Right ventricle myocardium inferior (tissue), 1 donor: Measurements from ENCODE around the gene TNIK. TPM values are rescaled to one million over a fixed set of nuclear protein-coding genes. Genes with fewer than 3 reads are reported as not detected.
A peak's percentile ranks its signal among the peaks of the same experiment; 100 is the strongest.

Experiments
- ATAC-seq: fragments of 200-7000 bp; cut with Tn5 transposase; one replicate; pipeline ENCODE4 v1.9.1; 2020; ENCODE audit warnings: mild to moderate bottlenecking, moderate library complexity
- DNase-seq: peaks from one replicate; pipeline ENCODE4 v3.0.0; 2021; ENCODE audit errors: missing footprints
- intact Hi-C: fragments of 100-400 bp; cut with DNase I; formaldehyde crosslinking; loops from one replicate; pipeline ENCODE4 v1.11.0; 2022
- total RNA-seq: library from RNA; stranded (reverse); fragmentation: NEBNext Ultra II Directional; extraction: Animal tissue kit (Norgen Biotek cat#: 25700); gene quantifications from one replicate; pipeline ENCODE4 v1.2.1, GENCODE V29; 2021
- donor health status: DM: no; HTN: yes; CAD: no; lungs with severe emphysema.

Gene TNIK
- total RNA-seq, 1 donor from 2014 or later: 29.1 TPM

DNA sequence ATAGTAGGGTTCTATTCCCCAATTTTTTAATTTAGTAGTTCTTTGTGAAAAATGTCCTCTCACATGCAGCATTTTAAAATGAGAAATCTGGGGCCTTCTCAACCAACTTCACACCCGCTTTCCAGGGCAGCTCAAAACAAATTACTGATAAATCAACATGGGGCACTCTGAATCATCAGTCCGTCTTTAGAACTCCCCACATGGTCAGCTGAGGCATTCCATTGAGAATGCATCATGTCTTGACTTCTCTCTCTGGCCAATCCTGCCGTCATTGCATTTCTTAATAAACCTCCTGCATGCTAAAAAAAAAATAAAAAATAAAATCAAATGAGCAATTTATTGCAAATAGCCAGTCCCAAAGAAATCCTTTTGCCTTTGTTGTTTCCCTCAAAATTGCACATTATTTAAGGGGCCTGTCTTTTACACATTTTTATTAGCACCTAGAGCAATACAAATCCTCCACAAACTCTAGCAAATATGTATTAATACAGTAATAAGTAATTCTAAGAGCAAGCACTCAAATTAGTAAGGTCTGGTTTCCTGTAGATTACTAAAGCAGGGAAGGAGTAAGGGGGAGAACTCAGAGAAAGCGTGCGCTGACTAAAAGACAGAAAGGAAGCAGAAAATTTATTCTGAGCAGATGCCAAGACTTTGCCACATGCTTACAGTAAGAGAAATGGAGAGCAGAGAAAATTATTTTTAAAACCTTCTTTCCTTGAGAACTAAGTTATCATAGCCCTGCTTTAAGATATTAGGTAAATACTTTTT lies 175.7 kb downstream of the TNIK start:
- intact Hi-C loops: no loop called here
- DNase-seq: no peak
- peak; percentile 61 for ATAC-seq

DNA sequence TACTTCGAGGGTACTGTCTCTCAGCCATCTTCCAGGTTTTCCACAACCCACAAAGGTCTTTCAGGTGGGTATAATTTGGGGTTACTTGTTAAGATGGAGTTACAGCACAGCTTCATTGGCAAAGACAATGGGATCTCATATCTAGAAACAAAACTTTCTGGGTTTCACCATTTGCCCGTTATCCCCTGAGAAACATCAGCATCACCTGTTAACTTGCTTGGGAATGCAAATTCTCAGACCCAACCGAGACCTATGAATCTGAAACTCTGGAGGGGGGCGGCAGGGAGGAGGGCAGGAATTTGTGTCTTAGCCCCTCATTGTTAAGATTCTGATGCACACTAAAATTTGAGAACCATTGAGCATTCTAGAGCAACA lies 176.4 kb downstream of the TNIK start:
- DNase-seq (no peak), ATAC-seq (no peak)
- intact Hi-C loops: no loop called here

DNA sequence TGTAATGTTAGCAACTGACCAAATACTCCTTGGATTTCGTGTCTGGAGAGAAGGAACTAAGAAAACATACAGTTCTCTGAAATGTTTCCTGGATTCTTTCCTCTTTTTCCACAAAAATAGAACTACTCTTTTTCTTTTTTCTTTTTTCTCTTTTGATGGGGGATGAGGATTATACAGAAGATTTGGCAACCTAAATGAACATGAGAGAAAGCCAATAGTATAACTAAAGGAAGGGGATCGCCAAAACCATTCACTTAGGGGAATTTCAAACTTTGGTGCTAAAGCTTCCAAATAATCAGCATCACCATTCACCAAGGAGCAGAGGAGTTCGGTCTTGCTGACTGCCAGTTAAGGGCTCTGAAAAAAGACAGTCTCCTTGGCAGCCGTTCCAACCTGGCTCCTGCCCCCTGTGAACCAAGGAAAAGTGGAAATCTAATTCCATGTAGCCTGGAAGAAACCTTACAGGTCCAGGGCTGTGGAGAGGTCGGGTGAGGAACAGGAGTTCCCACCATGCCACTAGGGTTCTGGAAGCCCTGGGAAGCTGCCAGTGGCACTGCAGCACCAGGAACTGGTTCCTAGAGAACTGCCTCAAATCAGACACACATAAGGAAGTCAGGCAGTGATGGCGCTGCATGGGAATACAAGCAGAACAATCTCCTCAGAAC lies 176.9 kb downstream of the TNIK start:
- peak; percentile 29 for ATAC-seq
- intact Hi-C loops: no loop called here

DNA sequence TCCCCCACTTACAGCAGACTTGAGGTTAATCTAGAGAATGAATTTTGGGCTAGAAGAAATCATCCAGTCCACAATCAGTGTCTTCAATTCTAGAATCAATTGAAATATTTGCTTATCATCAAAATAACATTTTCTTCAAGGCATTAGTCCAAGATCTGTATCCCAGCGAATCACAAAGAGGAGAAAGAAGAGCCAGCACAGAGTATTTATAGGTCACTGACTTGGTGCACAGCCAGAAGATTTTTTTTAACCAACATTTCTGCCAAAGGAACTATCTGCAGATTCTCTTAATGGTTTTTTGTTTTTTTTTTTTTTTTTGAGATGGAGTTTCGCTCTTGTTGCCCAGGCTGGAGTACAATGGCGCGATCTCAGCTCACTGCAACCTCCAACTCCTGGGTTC lies 178.2 kb downstream of the TNIK start:
- intact Hi-C loops: no loop called here
- ATAC-seq (peak; percentile 51), DNase-seq (no peak)

More for the DNA sequence above, 176.9 kb downstream of the TNIK start:
- DNase-seq: no peak

DNA sequence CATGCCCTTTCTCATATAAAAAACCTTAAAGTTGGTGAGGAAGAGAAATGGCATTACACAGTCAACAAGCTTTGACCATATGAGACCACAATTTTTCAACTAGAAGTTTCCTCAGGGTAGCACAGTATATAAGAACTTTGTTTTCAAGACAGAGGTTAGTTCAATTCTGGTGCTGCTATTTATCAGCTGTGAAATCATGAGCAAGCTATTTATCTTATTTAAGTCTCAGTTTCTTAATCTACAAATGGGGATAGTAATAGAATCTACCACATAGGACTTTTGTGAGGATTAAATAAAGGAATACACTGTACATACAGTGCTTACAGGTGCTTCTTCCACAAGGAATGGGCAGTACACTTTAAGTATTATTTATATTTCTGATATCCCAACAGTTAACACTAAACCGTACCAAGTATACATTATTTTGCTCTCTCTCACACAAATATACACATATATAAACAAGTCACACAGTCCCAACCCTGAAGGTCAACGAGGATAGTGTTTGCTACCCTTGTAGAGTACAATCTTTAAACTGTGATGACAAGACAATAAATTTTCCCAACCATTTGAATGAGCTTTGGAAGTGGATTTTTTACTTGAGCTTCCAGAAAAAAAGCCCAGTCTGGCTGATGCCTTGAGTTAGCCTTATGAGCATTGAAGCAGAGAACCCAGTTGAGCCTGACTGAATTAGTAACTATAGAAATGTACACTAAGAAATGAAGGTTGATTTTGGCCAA lies 178.8 kb downstream of the TNIK start:
- ATAC-seq: no peak
- intact Hi-C loops: no loop called here
- no peak for DNase-seq

DNA sequence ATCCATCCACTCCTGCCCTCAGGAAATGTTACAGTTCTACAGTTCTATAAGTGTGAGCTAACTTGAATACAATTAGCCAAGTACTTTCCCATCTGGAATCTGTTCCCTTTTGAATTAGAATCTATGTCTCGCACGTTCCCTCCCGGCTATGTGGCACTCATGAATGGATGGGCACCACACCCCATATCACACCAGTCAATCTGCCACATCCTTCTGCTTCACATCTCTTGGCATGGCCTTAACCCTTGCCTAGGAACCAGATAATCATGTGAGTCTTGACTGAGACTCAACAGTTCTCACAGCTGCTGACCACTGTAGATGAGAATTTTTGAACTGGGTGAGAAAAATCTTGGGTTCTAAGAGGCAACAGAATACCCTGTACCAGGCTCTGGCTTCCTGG lies 180.2 kb downstream of the TNIK start:
- DNase-seq: no peak
- ATAC-seq: no peak
- intact Hi-C loops: no loop called here

DNA sequence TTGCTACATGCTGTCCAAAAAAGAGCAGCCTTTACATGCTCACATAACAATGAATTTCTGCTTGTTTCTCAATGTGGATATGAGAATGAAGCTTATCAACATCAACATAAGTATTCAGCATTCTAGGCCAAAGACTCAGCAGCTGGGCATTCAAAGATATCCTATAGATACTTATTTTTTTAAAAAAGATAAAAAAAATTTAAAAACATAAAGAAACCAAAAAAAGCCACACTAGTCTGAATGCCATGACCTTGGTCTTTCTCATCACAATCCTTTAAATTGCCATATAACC lies 182.0 kb downstream of the TNIK start:
- no peak for ATAC-seq
- intact Hi-C loops: no loop called here

DNA sequence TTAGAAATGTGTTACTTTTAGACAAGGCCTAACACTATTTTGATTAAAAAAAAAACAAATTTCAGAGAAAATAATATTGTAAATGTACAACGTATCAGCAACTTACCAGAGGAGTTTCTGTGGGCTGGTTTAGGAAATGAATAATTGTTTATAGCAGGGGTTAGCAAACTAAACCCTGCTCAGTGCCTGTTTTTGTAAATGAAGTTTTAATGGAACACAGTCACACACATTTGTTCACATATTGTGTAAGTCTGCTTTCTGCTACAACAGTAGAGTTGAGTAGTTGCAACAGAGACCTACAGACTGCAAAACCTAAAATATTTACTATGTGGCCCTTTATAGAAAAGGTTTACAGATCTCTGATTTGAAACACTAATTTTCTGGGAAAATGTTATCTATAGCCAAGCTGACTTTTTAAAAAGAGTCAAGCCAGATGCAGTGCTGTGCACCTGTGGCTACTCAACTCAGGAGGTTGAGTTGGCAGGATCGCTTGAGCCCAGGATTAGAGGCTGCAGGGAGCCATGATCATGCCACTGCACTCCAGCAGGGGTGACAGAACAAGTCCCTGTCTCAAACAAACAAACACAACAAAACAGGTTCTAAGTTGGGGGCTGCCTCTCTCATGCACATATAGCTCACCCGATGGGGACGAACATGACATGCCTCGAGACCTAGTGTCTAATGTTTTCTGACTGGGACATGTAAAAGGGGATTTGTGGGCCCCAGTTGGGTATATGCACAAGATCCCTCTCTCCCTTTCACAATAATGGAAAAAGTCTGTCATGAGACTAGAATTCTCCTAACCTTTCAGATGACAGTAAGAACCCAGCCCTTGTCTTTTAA lies 182.5 kb downstream of the TNIK start:
- intact Hi-C loops: no loop called here
- no peak for ATAC-seq
- DNase-seq: no peak

More for the DNA sequence above, 182.0 kb downstream of the TNIK start:
- no peak for DNase-seq

DNA sequence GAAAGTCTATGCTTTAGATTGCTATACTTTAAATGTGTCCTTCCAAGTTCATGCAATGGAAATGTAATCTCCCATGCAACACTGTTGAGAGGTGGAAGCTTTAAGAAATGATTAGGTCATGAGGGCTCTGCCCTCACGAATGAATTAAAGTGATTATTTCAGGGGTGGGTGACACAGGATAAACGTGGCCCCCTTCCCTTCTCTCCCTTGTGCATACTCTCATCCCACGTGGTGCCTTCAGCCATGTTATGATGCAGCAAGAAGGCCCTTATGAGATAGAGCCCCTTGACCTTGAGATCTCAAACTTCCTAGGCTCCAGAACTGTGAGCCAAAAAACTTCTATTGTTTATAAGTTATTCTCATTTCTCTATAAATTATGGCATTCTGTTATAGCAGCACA lies 183.3 kb downstream of the TNIK start:
- DNase-seq (no peak), ATAC-seq (peak; percentile 32)
- intact Hi-C loops: no loop called here

DNA sequence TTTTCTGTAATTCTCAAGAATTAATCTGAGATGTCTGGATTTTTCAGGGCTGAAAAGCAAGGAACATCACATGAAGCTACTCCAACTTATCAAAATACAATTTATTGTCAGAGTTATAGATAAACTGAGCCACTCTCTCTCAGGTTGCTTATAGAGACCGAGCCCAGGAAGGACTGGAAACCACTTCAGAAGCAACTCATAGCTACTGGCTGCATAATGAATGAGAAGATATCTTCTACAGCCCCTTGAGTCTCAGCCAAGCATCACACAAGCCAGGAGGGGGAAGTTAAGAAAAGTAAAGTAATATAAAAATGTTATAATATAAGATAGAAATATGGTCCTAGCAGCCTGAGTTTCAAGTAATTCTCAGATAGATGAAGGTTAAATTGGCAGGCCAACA lies 186.0 kb downstream of the TNIK start:
- DNase-seq (no peak), ATAC-seq (no peak)
- intact Hi-C loops: no loop called here

DNA sequence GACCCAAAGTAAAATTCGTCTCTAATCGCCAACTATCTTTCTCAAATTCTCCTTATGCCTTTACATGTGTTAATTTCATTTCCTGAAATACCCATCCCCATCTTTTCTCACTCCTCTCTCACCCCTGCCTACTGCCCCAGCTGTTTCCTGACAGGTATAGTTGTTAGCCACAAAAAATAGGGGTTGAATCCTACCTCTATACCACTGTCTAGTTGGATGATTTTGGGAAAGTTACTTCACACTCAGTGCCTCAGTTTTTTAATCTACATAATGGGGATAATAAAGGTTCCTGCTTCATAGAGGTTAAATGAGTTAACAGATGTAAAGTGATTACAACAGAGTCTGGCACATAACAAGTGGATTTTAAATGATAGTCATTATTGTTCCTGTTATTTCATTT lies 189.7 kb downstream of the TNIK start:
- no peak for ATAC-seq
- intact Hi-C loops: no loop called here
- DNase-seq: no peak

DNA sequence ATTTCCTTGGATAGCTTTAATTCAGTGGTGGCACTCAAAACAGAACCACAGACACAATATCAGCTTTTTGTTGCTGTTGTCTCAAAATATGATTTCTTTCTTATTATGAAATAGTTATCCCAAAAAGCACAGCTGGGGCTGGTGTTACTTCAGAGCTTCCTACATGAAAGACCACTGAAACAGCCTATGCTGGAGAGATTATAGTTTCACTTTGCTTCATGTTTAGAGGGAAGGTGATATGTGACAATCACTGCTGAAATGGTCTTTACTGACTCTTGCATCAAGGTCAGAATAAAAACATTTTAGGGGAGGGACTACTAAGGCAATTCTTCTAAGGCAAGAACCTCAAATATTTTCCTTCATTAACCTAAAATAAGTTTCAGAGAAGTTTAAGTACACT lies 190.7 kb downstream of the TNIK start:
- DNase-seq (no peak), ATAC-seq (no peak)
- intact Hi-C loops: no loop called here

DNA sequence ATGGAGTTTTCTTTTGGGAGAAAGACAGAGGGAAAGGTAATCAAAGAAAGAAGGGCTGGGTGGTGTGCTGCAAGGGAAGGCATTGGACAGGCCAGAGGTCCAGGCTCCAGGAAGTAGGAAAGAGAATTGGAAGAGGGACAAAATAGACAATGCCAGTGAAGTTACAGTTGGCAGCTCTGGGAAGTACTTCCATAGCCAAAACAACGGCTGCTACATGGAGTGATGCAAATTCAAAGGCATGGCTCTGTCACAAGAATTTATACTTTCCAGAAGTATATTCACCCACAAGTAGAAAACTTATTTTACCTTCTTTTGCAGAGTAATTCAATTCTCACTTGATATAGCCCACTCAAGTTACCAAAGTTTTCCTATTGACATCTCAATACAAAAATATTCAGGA lies 191.5 kb downstream of the TNIK start:
- ATAC-seq (no peak), DNase-seq (no peak)
- intact Hi-C loops: no loop called here

DNA sequence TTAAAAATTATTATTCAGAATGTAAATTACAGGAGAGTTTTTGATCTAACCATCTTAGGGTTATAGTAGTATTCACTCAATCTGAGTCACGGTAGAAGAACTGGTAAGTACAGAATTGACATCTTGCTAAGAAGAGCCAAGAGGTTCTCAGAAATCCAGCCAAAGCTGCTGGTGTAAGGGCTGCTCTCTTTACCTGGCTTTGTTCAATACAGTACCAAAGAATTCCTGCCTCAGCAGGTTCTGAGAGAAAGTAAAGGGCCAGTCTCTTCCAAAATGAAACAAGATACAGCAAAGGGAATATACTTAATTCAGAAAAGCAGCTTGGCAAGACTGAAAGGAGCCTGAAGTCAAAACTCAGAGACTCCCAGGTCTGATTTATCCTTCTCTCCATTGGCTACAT lies 193.1 kb downstream of the TNIK start:
- intact Hi-C loops: no loop called here
- DNase-seq (no peak), ATAC-seq (no peak)

DNA sequence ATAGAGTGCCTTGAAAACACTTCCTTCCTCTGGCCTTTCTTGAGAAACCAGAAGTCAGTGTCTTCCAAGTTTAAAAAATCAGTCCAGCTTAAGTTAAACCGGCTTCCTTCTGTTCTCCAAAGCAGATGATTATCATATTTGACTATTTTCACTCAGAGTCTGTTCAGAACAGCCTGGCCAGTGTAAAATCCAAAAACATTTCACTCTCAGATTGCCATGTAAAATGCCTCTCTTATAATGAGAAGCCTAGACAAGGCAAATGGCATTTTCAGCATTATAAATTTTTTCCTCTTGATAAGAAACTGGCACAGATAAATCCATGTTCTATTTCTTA lies 193.5 kb downstream of the TNIK start:
- peak; percentile 12 for ATAC-seq

DNA sequence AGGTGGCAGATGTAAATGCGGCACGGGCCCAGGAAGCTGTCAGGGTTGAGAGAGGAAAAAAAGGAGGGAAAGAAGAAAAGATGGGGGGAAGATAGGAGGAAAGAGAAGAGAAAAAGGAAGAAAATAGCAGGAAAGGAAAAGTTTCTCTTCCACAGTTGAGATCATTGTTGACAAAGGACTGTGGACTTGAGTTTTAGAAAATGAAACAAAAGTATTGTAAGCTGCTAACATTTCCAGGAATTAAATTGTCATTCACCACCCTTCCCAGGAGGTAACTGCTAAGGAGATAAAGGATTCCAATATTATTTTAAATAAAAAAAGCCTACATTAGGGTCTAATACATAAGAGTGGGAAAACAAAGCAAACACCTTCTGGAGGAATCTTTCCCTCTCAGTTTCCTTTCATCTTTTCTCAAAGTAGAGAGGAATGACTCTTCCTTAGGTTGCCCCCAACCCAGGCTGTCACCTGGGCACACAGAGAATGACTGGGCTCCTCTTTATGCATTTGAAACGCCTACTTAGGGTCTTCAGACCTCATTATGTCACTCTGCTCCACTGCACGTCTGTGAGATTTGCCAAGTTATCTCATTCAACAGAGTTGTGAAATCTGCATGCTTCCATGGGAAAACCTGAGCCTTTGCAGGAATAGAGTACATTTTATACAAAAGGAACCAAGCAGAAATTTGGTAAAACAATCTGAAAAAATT lies 194.0 kb downstream of the TNIK start:
- intact Hi-C loops: no loop called here
- no peak for DNase-seq
- ATAC-seq: peak; percentile 33

More for the DNA sequence above, 193.5 kb downstream of the TNIK start:
- no peak for DNase-seq
- intact Hi-C loops: no loop called here

DNA sequence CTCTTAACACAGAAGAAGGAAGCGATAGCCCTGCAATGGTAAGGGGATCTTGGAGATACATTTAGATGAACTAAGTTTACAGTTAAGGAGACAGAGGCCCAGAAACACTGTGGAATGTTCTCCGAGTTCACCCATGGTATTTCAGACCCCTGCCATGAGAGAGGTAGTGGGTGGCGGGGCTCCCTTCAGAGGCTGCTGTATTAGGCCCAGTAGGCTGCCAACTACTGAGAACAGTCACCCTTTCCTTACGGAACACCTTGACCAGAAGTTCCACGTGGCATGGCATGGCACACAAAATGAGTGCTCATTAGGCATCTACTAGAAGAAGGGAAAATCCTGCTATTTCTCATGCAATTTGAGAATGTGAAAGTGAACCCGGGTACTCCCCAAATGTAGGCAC lies 195.4 kb downstream of the TNIK start:
- no peak for DNase-seq
- intact Hi-C loops: no loop called here
- no peak for ATAC-seq

DNA sequence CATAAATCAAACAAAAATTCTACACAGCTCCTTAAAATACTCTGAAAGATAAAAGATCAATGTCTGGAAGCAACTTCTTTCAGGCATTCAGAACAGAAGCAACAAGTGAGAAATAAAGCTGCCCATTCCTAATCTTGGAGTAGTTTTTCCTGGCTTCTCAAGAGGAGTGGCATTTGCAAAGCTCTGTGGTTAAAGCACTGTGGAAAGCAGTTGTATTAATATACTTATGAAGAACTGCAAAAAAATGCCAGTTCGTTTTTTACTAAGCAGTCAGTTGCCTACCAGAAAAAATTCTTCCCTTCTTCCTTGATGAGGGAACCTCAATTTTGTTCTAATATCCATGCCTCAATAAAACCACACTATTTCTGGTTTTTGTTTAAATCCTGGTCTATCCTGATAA lies 197.8 kb downstream of the TNIK start:
- no peak for DNase-seq
- no peak for ATAC-seq
- intact Hi-C loops: no loop called here

DNA sequence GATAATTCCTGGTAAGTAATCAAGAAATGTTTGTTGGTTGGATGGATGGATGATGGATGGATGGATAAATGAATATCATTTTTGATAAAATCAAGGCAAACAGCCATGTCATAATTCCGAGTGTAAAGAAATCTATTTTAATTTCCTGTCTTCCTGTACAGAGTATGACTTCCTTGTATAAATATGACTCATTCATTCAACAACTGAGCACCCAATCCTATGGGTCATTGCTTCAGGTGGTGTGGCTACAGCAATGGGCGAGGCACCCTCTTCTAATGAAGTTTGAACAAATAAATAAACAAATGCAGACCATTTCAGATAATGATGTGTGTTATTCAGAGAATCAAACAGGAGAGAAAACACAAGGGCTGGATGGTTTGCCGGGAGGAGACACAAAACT lies 198.7 kb downstream of the TNIK start:
- ATAC-seq: no peak
- intact Hi-C loops: no loop called here

More for the DNA sequence above, 198.7 kb downstream of the TNIK start:
- DNase-seq: no peak
